HEK293T (cell line): Measurements from ENCODE around the gene RNU7-1.
A peak's percentile ranks its signal among the peaks of the same experiment; 100 is the strongest.

Source experiments
- ARNT ChIP-seq: fragments of 450-650 bp; IDR thresholded peaks from 2 replicates; pipeline ENCODE4 v1.6.1; 2017; ENCODE audit warnings: mild to moderate bottlenecking
- BHLHE40 ChIP-seq: fragments of 450-650 bp; IDR thresholded peaks from 2 replicates; pipeline ENCODE4 v1.6.1; 2016; ENCODE audit warnings: mild to moderate bottlenecking, moderate library complexity, borderline replicate concordance
- CTBP1 ChIP-seq: fragments of 450-650 bp; IDR thresholded peaks from 2 replicates; pipeline ENCODE4 v1.6.1; 2016; ENCODE audit warnings: borderline replicate concordance
- ELF4 ChIP-seq: fragments of 450-650 bp; IDR thresholded peaks from 2 replicates; pipeline ENCODE4 v1.6.1; 2017; ENCODE audit warnings: antibody characterized with exemption
- FOXA1 ChIP-seq: fragments of 450-650 bp; IDR thresholded peaks from 2 replicates; pipeline ENCODE4 v1.6.1; 2016; ENCODE audit warnings: mild to moderate bottlenecking
- FOXK2 ChIP-seq: fragments of 450-650 bp; IDR thresholded peaks from 2 replicates; pipeline ENCODE4 v1.6.1; 2016; ENCODE audit warnings: mild to moderate bottlenecking
- FOXM1 ChIP-seq: fragments of 450-650 bp; IDR thresholded peaks from 2 replicates; pipeline ENCODE4 v1.6.1; 2017; ENCODE audit warnings: mild to moderate bottlenecking, borderline replicate concordance
- HDGF ChIP-seq: fragments of 450-650 bp; IDR thresholded peaks from 2 replicates; pipeline ENCODE4 v1.6.1; 2017; ENCODE audit warnings: antibody characterized with exemption, borderline replicate concordance
- LEF1 ChIP-seq: fragments of 450-650 bp; IDR thresholded peaks from 2 replicates; pipeline ENCODE4 v1.6.1; 2017; ENCODE audit warnings: mild to moderate bottlenecking, borderline replicate concordance
- PKNOX1 ChIP-seq: fragments of 450-650 bp; IDR thresholded peaks from 2 replicates; pipeline ENCODE4 v1.6.1; 2016
- SP1 ChIP-seq: fragments of 450-650 bp; IDR thresholded peaks from 2 replicates; pipeline ENCODE4 v1.6.1; 2017
- SUZ12 ChIP-seq: fragments of 450-650 bp; IDR thresholded peaks from 2 replicates; pipeline ENCODE4 v1.6.1; 2016; ENCODE audit warnings: mild to moderate bottlenecking
- TARDBP ChIP-seq: fragments of 450-650 bp; IDR thresholded peaks from 2 replicates; pipeline ENCODE4 v1.6.1; 2016
- ZNF384 ChIP-seq: fragments of 450-650 bp; IDR thresholded peaks from 2 replicates; pipeline ENCODE4 v1.6.1; 2016

DNA sequence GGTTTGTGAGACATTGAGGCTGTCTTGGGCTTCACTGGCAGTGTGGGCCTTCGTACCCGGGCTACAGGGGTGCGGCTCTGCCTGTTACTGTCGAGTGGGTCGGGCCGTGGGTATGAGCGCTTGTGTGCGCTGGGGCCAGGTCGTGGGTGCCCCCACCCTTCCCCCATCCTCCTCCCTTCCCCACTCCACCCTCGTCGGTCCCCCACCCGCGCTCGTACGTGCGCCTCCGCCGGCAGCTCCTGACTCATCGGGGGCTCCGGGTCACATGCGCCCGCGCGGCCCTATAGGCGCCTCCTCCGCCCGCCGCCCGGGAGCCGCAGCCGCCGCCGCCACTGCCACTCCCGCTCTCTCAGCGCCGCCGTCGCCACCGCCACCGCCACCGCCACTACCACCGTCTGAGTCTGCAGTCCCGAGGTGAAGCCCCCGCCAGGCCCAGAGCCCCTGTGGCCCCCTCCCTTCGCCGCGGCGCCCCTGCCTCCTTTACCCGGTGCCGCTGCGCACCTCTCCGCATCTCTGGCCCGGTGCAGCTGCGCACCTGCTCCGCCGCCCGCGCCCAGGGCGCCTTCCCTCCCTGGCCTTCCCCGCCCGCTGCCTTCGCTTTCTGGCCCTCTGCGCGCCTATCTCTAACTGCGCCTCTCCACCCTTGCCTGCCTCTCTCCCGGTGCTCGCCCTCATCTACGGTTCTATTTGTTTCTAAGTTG is 29.2 kb upstream of the RNU7-1 start, which contains the start of gene ENO2:
- TF ChIP-seq FOXK2 = no peak
- TF ChIP-seq ZNF384 = no peak
- TF ChIP-seq SP1 = no peak
- TF ChIP-seq TARDBP = no peak
- TF ChIP-seq ARNT = no peak
- TF ChIP-seq LEF1 = no peak
- TF ChIP-seq FOXM1 = no peak
- no peak for TF ChIP-seq ELF4
- TF ChIP-seq HDGF = no peak
- TF ChIP-seq SUZ12 = no peak
- TF ChIP-seq BHLHE40 = no peak
- no peak for TF ChIP-seq PKNOX1
- 0 out of 2 replicates have a peak, but pooled peaks have one; percentile 52 for TF ChIP-seq CTBP1
- no peak for TF ChIP-seq FOXA1
